HepG2 (cell line): ENCODE measurements around the gene ETDC. TPM values are rescaled to one million over a fixed set of nuclear protein-coding genes. Genes with fewer than 3 reads are reported as not detected.

Experiments
- polyA plus RNA-seq, 8 experiments: library from polyadenylated mRNA; depleted of rRNA in 3 of 8; stranded (reverse) in 7 of 8; unstranded in 1 of 8; fragments of >200 nt; fragmentation: Illumina TruSeq in 4 of 8; extraction: Trizol in 4 of 8; gene quantifications; 2 replicates each; pipeline versions ENCODE4 v1.2.1 to v1.2.3, GENCODE V29; 2011 to 2016; ENCODE audit warnings: low read depth in 4 of 8, missing spikeins in 1 of 8, mixed read lengths in 1 of 8; ENCODE audit not compliant: insufficient read depth in 1 of 8
- total RNA-seq, 5 experiments: library from RNA; depleted of rRNA; stranded (reverse); fragments of >200 nt; fragmentation: Illumina TruSeq; extraction: Trizol; gene quantifications; 2 replicates each; pipeline ENCODE4 v1.2.3, GENCODE V29; 2016; ENCODE audit warnings: low read depth in 1 of 5

Gene ETDC
- total and polyA plus RNA-seq, 2 of the 13 experiments (the other 11 are each of a cell fraction or from before 2014, with no cell fraction given), result not detected

Other genes with a start within 250 kb of the ETDC start
- gene SMIM10L2B, start 210.8 kb upstream of the ETDC start, total RNA-seq (2016; rRNA removed; fragmentation: Illumina TruSeq; extraction: Trizol), result 0.20 and 0.27 TPM in 2 replicates
- gene SMIM10L2B, start 210.8 kb upstream of the ETDC start, polyA plus RNA-seq (2011; rRNA removed), result 0.13 and 0.33 TPM in 2 replicates
- not detected in 2 replicates for gene ETDB, start 189.0 kb upstream of the ETDC start, total RNA-seq (2016; rRNA removed; fragmentation: Illumina TruSeq; extraction: Trizol)
- not detected in 2 replicates for gene ETDB, start 189.0 kb upstream of the ETDC start, polyA plus RNA-seq (2011; rRNA removed)
- gene CT55, start 138.1 kb upstream of the ETDC start, total RNA-seq (2016; rRNA removed; fragmentation: Illumina TruSeq; extraction: Trizol), result 0.15 TPM in 1 of 2 replicates, not detected in the other
- gene CT55, start 138.1 kb upstream of the ETDC start, polyA plus RNA-seq (2011; rRNA removed), result 0.08 TPM in 1 of 2 replicates, not detected in the other
- gene ETDA, start 57.4 kb upstream of the ETDC start, total RNA-seq (2016; rRNA removed; fragmentation: Illumina TruSeq; extraction: Trizol), result not detected in 2 replicates
- not detected in 2 replicates for gene ETDA, start 57.4 kb upstream of the ETDC start, polyA plus RNA-seq (2011; rRNA removed)
- 6.2 and 6.6 TPM in 2 replicates for gene ZNF75D, start 34.6 kb downstream of the ETDC start, total RNA-seq (2016; rRNA removed; fragmentation: Illumina TruSeq; extraction: Trizol)
- gene ZNF75D, start 34.6 kb downstream of the ETDC start, polyA plus RNA-seq (2011; rRNA removed), result 5.0 and 5.5 TPM in 2 replicates
- gene ZNF449, start 35.3 kb downstream of the ETDC start, total RNA-seq (2016; rRNA removed; fragmentation: Illumina TruSeq; extraction: Trizol), result 3.0 and 3.4 TPM in 2 replicates
- 3.5 and 3.9 TPM in 2 replicates for gene ZNF449, start 35.3 kb downstream of the ETDC start, polyA plus RNA-seq (2011; rRNA removed)
- gene SMIM10L2A, start 112.5 kb downstream of the ETDC start, total RNA-seq (2016; rRNA removed; fragmentation: Illumina TruSeq; extraction: Trizol), result not detected in 2 replicates
- not detected in 2 replicates for gene SMIM10L2A, start 112.5 kb downstream of the ETDC start, polyA plus RNA-seq (2011; rRNA removed)
- gene INTS6L, start 211.2 kb downstream of the ETDC start, total RNA-seq (2016; rRNA removed; fragmentation: Illumina TruSeq; extraction: Trizol), result not detected in 2 replicates
- 0.01 TPM in 1 of 2 replicates, not detected in the other for gene INTS6L, start 211.2 kb downstream of the ETDC start, polyA plus RNA-seq (2011; rRNA removed)